Endothelial cell of umbilical vein (primary cell): ENCODE measurements around the gene TENM4. TPM values are rescaled to one million over a fixed set of nuclear protein-coding genes. Genes with fewer than 3 reads are reported as not detected.

Experiments used
- BruUV-seq: library from RNA; stranded (reverse); fragments of 400-500 nt; replicated peaks from 2 replicates; lab custom pipeline; 2021; lab: Mats Ljungman, UMichigan
- CTCF ChIA-PET: fragments of 300-600, 350-600 bp; sonication (Branson Sonifier 250); formaldehyde crosslinking; loops from one replicate; lab custom pipeline; 2021; ENCODE audit warnings: antibody characterized with exemption, inconsistent platforms; lab: Charles Lee
- POLR2A ChIA-PET: fragments of 300-600, 350-600 bp; sonication (Branson Sonifier 250); formaldehyde crosslinking; loops from one replicate; lab custom pipeline; 2021; ENCODE audit warnings: antibody characterized with exemption, inconsistent platforms; lab: Charles Lee
- DNase-seq: peaks from one replicate; pipeline ENCODE4 v3.0.0-alpha.2; 2011; ENCODE audit warnings: low read depth, low spot score
- FAIRE-seq: peaks from 2 replicates; lab custom pipeline; 2011; peaks lifted over from hg19 to GRCh38; lab: Jason Lieb, UNC
- H2AFZ ChIP-seq: 2 replicates; pipeline ENCODE4 v1.6.0; 2012; ENCODE audit warnings: low read depth, low read length, control low read depth, inconsistent platforms
- H3K27ac ChIP-seq: 2 replicates; pipeline ENCODE4 v1.5.1; 2011; ENCODE audit warnings: low read depth, mild to moderate bottlenecking, control low read depth, low read length, moderate library complexity; ENCODE audit not compliant: insufficient read depth
- H3K27me3 ChIP-seq, 2 experiments: 2 replicates each; pipeline versions ENCODE4 v1.6.0 to v1.6.1; 2011; ENCODE audit warnings: low read length in 2 of 2, mixed read lengths in 1 of 2; ENCODE audit not compliant: control insufficient read depth in 2 of 2, insufficient read depth in 2 of 2
- H3K36me3 ChIP-seq, 2 experiments: 2 replicates in 1 of 2; 3 replicates in 1 of 2; pipeline ENCODE4 v1.5.1; 2011; ENCODE audit warnings: low read length in 2 of 2, mild to moderate bottlenecking in 1 of 2, moderate library complexity in 1 of 2; ENCODE audit not compliant: control insufficient read depth in 2 of 2, insufficient read depth in 2 of 2; ENCODE audit errors: extremely low read depth in 1 of 2
- H3K4me1 ChIP-seq: 3 replicates; pipeline ENCODE4 v1.5.1; 2011; ENCODE audit warnings: mild to moderate bottlenecking, low read length; ENCODE audit not compliant: control insufficient read depth, insufficient read depth; ENCODE audit errors: extremely low read depth
- H3K4me2 ChIP-seq: 2 replicates; pipeline ENCODE4 v1.6.1; 2011; ENCODE audit warnings: low read length, control low read depth, mixed read lengths; ENCODE audit not compliant: insufficient read depth
- H3K4me3 ChIP-seq, 3 experiments: fragments of 200-600 bp in 1 of 3; sonication (generic), shearing (Covaris generic) in 1 of 3; replicated peaks in 1 of 3; 2 replicates each; pipeline ENCODE4 v1.5.1; 2011 to 2016; ENCODE audit warnings: control low read depth in 3 of 3, low read length in 3 of 3, mild to moderate bottlenecking in 2 of 3, inconsistent platforms in 1 of 3, low read depth in 1 of 3, moderate library complexity in 1 of 3; ENCODE audit not compliant: insufficient read depth in 1 of 3
- H3K79me2 ChIP-seq: 2 replicates; pipeline ENCODE4 v1.6.0; 2012; ENCODE audit warnings: low read length, inconsistent platforms; ENCODE audit not compliant: control insufficient read depth, insufficient read depth
- H3K9ac ChIP-seq: replicated peaks from 2 replicates; pipeline ENCODE3; 2011; ENCODE audit warnings: low read length, control low read depth; ENCODE audit not compliant: insufficient read depth; ENCODE audit errors: extremely low read depth
- H3K9me1 ChIP-seq: replicated peaks from 3 replicates; pipeline ENCODE4 v1.6.0; 2011; ENCODE audit warnings: mild to moderate bottlenecking, low read length; ENCODE audit not compliant: control insufficient read depth, insufficient read depth; ENCODE audit errors: extremely low read depth
- H3K9me3 ChIP-seq: replicated peaks from 2 replicates; pipeline ENCODE4 v1.5.1; 2012; ENCODE audit warnings: low read length, inconsistent platforms; ENCODE audit not compliant: control insufficient read depth, insufficient read depth
- H4K20me1 ChIP-seq: replicated peaks from 2 replicates; pipeline ENCODE3; 2011; ENCODE audit warnings: mild to moderate bottlenecking, low read length; ENCODE audit not compliant: control insufficient read depth, insufficient read depth; ENCODE audit errors: extremely low read depth
- CTCF ChIP-seq, 2 donors: IDR thresholded peaks; 1 replicate in 1 of 2; 2 replicates in 1 of 2; pipeline ENCODE4 v1.5.1; 2011; ENCODE audit warnings: low read length in 2 of 2, mild to moderate bottlenecking in 2 of 2, moderate library complexity in 2 of 2, control low read depth in 1 of 2, inconsistent platforms in 1 of 2, low read depth in 1 of 2; ENCODE audit not compliant: insufficient read depth in 1 of 2; ENCODE audit errors: extremely low read depth in 1 of 2
- EZH2 ChIP-seq: IDR thresholded peaks from 2 replicates; pipeline ENCODE4 v1.6.1; 2012; ENCODE audit warnings: borderline replicate concordance, low read depth, mild to moderate bottlenecking, moderate library complexity, low read length, inconsistent platforms; ENCODE audit not compliant: severe bottlenecking
- FOS ChIP-seq: IDR thresholded peaks from 2 replicates; pipeline ENCODE4 v1.6.1; 2011; ENCODE audit warnings: mild to moderate bottlenecking, low read length, moderate library complexity, borderline replicate concordance; ENCODE audit not compliant: insufficient read depth
- GATA2 ChIP-seq: IDR thresholded peaks from 2 replicates; pipeline ENCODE4 v1.7.0; 2011; ENCODE audit warnings: low read depth, mild to moderate bottlenecking, moderate library complexity, mixed read lengths, low read length; ENCODE audit not compliant: insufficient read length, insufficient read depth
- JUN ChIP-seq: IDR thresholded peaks from 2 replicates; pipeline ENCODE4 v1.6.1; 2011; ENCODE audit warnings: borderline replicate concordance, low read depth; ENCODE audit not compliant: insufficient read length, insufficient read depth
- MAX ChIP-seq: IDR thresholded peaks from 2 replicates; pipeline ENCODE4 v1.6.1; 2011; ENCODE audit not compliant: insufficient read depth, insufficient read length
- MYC ChIP-seq: IDR thresholded peaks from one replicate; pipeline ENCODE4 v1.6.1; 2011; ENCODE audit warnings: mild to moderate bottlenecking, low read depth, low read length
- POLR2A ChIP-seq: IDR thresholded peaks from 2 replicates; pipeline ENCODE4 v1.6.1; 2012; ENCODE audit warnings: low read depth, mild to moderate bottlenecking, control low read depth, low read length
- POLR2AphosphoS5 ChIP-seq: IDR thresholded peaks from 2 replicates; pipeline ENCODE4 v1.6.1; 2012; ENCODE audit warnings: low read depth, mild to moderate bottlenecking, control low read depth, low read length, moderate library complexity; ENCODE audit not compliant: insufficient read depth
- dilution Hi-C: fragments of 300-500 bp; cut with MboI; formaldehyde crosslinking; loops from one replicate; pipeline ENCODE4 v1.15.0; 2019; ENCODE audit warnings: low sequenced_read_pairs; ENCODE audit not compliant: extremely low pct_ligation_motif_present
- intact Hi-C: fragments of 100-400 bp; cut with micrococcal nuclease; formaldehyde crosslinking; loops from one replicate; pipeline ENCODE4 v1.10.0; 2022
- polyA plus RNA-seq, 4 experiments: library from polyadenylated mRNA; depleted of rRNA in 3 of 4; stranded (reverse) in 3 of 4; unstranded in 1 of 4; fragments of >200 nt; gene quantifications; 2 replicates each; pipeline versions ENCODE4 v1.2.1 to v1.2.3, GENCODE V29; 2011 to 2012; ENCODE audit warnings: missing spikeins in 1 of 4
- total RNA-seq: library from RNA; stranded (reverse); gene quantifications from 2 replicates; pipeline ENCODE4 v1.2.3, GENCODE V29; 2021

The TENM4 gene
- total and polyA plus RNA-seq, 2 donors (not counting 3 experiments of a cell fraction or from before 2014, with no cell fraction given) = 0.06 to 0.27 TPM

DNA sequence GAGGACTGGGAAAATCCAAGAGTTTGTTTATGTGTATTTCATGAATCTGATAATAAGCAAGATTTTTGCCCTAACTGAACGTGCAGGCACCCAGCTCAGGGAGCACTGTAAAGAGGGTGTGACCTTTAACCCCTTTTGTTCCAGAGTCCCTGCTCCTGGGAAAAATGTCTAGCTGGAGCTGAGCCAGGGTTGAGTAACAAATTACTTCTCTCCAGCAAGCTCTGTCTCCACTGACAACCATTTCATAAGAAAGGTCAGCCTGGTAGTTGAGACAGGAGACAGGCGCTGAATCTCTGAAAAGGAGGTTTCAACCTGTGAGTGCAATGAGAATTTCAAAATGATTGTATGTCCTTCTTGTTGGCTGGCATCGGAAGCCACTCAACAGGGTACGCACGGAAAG lies 709.8 kb downstream of the TENM4 start:
- Histone ChIP-seq H3K27me3 (no peaks in the 10 kb centered on the region), H3K9me1 (no peaks in the 10 kb centered on the region), H3K4me3 (no peak overlapping the region), H3K4me2 (no peak overlapping the region), H4K20me1 (no peaks in the 10 kb centered on the region), H3K4me1 (no peaks in the 10 kb centered on the region), H3K27ac (no peak overlapping the region), H3K9ac (no peak overlapping the region), H3K9me3 (no peaks in the 10 kb centered on the region), H2AFZ (no peak overlapping the region), H3K79me2 (no peaks in the 10 kb centered on the region), H3K36me3 (no peaks in the 10 kb centered on the region)
- intact Hi-C loops = no loop called here
- FAIRE-seq (no peak), DNase-seq (no peak)
- POLR2A ChIA-PET = no interaction called here
- dilution Hi-C loops = no loop called here
- CTCF ChIA-PET = interaction anchor here (1.0 to 2.0 kb wide), 2 partner anchors 15 to 17 kb away, joined by 3 to 10 read pairs; no protein-coding TSS in a partner anchor
- no peak for TF ChIP-seq FOS
- no peak for TF ChIP-seq GATA2
- no peak for TF ChIP-seq JUN
- no peak for TF ChIP-seq POLR2A
- TF ChIP-seq POLR2AphosphoS5 = no peak
- TF ChIP-seq EZH2 = no peak
- TF ChIP-seq MYC = no peak
- TF ChIP-seq MAX = no peak
- no peak for TF ChIP-seq CTCF (IDR thresholded peaks at IDR 0.05; ENCODE audit: extremely low read depth in 1 of 2, insufficient read depth in 1 of 2, low read depth in 1 of 2, low read length in 2 of 2)
- BruUV-seq = no TSS peak
